ENCODE data around the gene OR7C1. TPM values are rescaled to one million over a fixed set of nuclear protein-coding genes. Genes with fewer than 3 reads are reported as not detected.
A peak's percentile ranks its signal among the peaks of the same experiment; 100 is the strongest.
"Not testable (repeated sequence)": the region's sequence is repeated elsewhere in the genome, so short reads cannot be mapped to it uniquely, and the experiment has no call there.

The OR7C1 gene
- total RNA-seq: not detected in 2 replicates

- no peak for DNase-seq
These were observed at the start of gene OR7C1, which contains the start of gene OR7A5 for GRCh38 chr19:14835011-14835410. Gene OR7C1 (minus strand): TSS chr19:14835185. CDS start chr19:14800136, 35,049 bp downstream. Gene OR7A5 (minus strand): TSS chr19:14835185. CDS start chr19:14828241, 6,944 bp downstream.

GRCh38 chr19:14871619-14872230, 36.7 kb upstream of the OR7C1 start:
- peak; percentile 35 for DNase-seq

- DNase-seq: no peak
These were observed 33.5 kb upstream of the OR7C1 start for GRCh38 chr19:14868497-14868896.

- no peak for DNase-seq
These were observed 13.8 kb upstream of the OR7C1 start, which contains the start of gene OR7A10 for GRCh38 chr19:14848822-14849221. Gene OR7A10 (minus strand): TSS chr19:14848922. CDS start chr19:14841877, 7,045 bp downstream.

GRCh38 chr19:14843578-14843977, 8.6 kb upstream of the OR7C1 start:
- no peak for DNase-seq

- no peak for DNase-seq
These were observed 8.2 kb upstream of the OR7C1 start for GRCh38 chr19:14843169-14843568.

- DNase-seq: no peak
These were observed 5.2 kb upstream of the OR7C1 start for GRCh38 chr19:14840206-14840605.

GRCh38 chr19:14837391-14837790, 2.4 kb upstream of the OR7C1 start:
- DNase-seq: no peak

- no peak for DNase-seq
These were observed 4.3 kb downstream of the OR7C1 start for GRCh38 chr19:14830702-14831101.

GRCh38 chr19:14826006-14826405, 9.0 kb downstream of the OR7C1 start:
- no peak for DNase-seq

GRCh38 chr19:14821937-14822336, 13.0 kb downstream of the OR7C1 start:
- no peak for DNase-seq

- DNase-seq: no peak
These were observed 16.4 kb downstream of the OR7C1 start for GRCh38 chr19:14818588-14818987.

GRCh38 chr19:14817052-14817451, 17.9 kb downstream of the OR7C1 start:
- DNase-seq: no peak

GRCh38 chr19:14814982-14815652, 19.9 kb downstream of the OR7C1 start:
- DNase-seq: no peak

GRCh38 chr19:14809272-14810057, 25.5 kb downstream of the OR7C1 start:
- DNase-seq: no peak

- DNase-seq: no peak
These were observed 30.2 kb downstream of the OR7C1 start for GRCh38 chr19:14804765-14805164.

GRCh38 chr19:14798760-14799159, 36.2 kb downstream of the OR7C1 start:
- DNase-seq: no peak

GRCh38 chr19:14796021-14796420, 39.0 kb downstream of the OR7C1 start:
- DNase-seq: no peak

- DNase-seq: no peak
These were observed 39.8 kb downstream of the OR7C1 start for GRCh38 chr19:14795078-14795721.

GRCh38 chr19:14792250-14792649, 42.7 kb downstream of the OR7C1 start:
- not testable (repeated sequence) for DNase-seq

GRCh38 chr19:14786421-14786851, 48.5 kb downstream of the OR7C1 start:
- peak; percentile 25 for DNase-seq

GRCh38 chr19:14785102-14785793, 49.7 kb downstream of the OR7C1 start:
- DNase-seq: not testable (repeated sequence)

All from dermis blood vessel endothelial cell (primary cell).